ENCODE results near the gene ARID3B.
"Not testable (repeated sequence)": the region's sequence is repeated elsewhere in the genome, so short reads cannot be mapped to it uniquely, and the experiment has no call there.

Gene ARID3B

DNA sequence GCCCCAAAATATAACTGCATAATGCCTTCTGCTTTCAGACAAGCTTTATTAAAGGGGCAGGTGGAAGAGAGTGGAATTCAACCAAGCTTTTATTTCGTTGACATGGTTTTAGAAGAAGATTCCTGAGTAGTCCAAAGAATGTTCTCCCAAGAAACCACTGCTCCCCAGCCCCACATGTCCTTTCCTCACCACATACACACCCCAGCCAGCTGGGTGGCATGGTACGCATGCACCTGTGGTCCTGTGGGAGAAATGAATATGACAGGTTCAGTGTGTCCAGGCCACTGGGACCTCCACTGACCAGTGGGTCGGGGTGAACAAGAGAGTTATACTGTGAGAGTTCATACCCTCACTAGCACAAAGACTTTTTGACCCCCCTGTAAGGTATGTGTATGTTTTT is 30.2 kb downstream of the ARID3B start:
- DNase-seq (ENCODE audit: low spot score) = no peak

GRCh38 chr15:74573987-74574386 is 33.0 kb downstream of the ARID3B start:
- peak; percentile 35 for DNase-seq (ENCODE audit: low spot score)

DNA sequence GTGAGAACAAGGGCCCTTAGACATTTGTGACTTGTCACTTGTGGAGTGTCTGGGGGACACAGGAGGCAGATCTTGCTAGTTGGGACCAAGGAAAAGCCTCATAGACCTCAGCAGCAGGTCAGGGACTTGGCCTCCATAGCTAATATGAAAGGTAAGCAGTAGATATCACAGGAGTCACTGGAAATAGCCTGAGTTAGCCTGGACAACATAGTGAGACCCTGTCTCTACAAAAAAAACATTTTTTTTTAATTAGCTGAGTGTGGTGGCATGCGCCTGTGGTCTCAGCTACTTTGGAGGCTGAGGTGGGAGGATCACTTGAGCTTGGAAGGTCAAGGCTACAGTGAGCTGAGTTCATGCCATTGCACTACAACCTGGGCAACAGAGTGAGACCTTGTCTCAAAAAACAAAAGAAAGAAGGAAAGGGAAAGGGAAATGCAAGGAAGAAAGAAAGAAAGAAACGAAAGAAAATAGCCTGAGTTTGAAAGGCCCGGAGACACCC is 37.5 kb downstream of the ARID3B start:
- no peak for DNase-seq (ENCODE audit: low spot score)

DNA sequence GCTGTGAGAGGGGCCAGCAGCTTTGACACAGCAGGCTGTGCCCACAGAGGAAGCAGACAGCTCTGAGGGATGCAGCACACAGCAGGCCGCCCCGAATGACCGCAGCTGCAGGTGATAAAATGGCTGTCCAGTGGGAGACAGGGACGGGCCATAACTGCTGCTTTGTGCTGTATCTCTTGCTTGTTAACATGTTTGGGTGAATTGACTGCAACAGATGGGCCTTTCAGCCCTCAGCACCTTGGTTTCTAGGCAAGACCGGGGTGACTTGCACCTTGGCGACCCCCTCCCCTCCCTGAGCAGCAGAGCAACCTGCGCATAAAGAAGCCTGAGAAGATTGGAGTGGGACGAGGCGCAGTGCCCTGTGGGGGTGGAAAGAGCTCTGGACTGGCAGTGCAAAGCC is 38.0 kb downstream of the ARID3B start:
- no peak for DNase-seq (ENCODE audit: low spot score)

- peak; percentile 14 for DNase-seq (ENCODE audit: low spot score)
These were observed 39.7 kb downstream of the ARID3B start for GRCh38 chr15:74580538-74581350.

GRCh38 chr15:74584204-74584603 is 43.2 kb downstream of the ARID3B start:
- DNase-seq (ENCODE audit: low spot score) = no peak

DNA sequence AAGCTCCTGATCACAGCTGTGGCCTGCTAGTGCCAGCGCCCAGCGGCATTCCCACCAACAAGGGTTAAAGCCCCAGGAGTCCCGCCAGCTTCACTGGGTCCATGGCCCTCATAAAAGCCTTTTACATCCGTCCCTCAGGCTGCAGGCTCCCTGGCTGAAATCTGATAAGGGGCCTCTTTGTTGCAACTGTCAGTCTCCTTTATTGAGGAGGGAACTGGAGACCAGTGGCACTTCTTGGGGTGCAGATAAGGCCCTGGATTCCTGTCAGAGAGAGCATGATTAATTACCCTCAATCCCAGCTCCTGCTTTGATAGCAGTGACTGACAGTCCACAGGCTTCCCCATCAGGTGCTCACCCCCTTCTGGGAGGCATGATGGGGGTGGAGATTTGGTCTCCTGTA is 43.8 kb downstream of the ARID3B start:
- no peak for DNase-seq (ENCODE audit: low spot score)

DNA sequence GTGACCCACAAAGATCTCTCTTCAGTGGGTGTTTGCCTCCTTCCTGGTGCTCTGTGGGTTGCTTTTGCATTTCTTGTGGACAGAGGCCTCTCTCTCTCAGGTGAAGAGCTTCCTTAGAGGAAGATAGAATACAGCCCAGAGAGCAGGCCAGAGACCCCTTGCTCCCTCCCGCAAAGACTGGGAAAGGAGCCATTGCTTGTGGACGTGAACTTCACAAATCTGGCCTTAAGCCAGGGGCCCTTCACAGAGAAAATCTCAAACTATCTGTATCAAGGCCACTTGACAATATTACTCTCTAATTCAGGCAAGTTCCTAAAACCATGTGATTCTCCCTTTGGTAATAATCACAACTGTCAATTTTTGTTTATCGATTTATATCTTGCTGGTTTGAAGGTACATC is 44.2 kb downstream of the ARID3B start:
- DNase-seq (ENCODE audit: low spot score) = no peak

DNA sequence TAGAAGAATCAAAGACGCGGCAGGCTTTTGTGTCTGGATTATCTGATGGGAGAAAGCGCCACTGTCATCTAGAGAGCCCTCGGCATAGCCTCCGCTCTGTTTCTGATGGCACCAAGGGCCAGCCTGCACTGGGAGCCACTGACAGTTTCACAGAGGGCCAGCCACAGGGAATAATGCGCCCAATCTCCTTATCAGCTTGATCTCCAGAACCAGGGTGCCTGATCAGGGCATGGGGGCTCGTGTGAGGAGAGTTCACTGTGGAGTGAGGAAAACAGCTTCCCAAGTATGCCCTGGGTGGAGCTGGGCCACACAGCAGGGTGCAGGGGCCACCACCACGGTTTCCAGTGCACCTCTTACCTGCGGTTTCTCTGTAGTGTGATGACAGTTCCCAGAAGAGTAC is 44.8 kb downstream of the ARID3B start:
- no peak for DNase-seq (ENCODE audit: low spot score)

GRCh38 chr15:74589826-74590225 is 48.8 kb downstream of the ARID3B start:
- DNase-seq (ENCODE audit: low spot score) = no peak

- no peak for DNase-seq (ENCODE audit: low spot score)
These were observed 51.2 kb downstream of the ARID3B start for GRCh38 chr15:74592222-74592621.

- DNase-seq (ENCODE audit: low spot score) = no peak
These were observed 52.1 kb downstream of the ARID3B start for GRCh38 chr15:74593122-74593521.

DNA sequence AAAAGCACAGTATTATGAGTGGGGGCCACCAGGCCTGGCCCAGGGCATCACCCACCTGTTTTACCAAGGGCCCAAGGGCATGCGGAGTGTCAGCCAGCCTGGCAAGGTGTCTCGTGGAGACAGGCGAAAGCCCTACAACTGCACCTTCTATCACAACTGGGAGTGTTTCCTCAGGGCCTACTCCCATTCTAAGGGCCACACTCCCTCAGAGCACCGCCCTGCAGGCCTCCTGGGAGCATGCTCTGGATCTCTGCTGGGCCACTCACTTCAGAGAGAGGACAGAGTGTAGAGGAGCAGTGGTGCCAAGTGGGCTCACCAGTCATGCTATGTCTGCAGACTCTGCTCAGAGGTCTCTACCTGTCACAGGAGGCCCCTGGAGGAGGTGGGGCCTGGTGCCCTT is 53.4 kb downstream of the ARID3B start:
- no peak for DNase-seq (ENCODE audit: low spot score)

DNA sequence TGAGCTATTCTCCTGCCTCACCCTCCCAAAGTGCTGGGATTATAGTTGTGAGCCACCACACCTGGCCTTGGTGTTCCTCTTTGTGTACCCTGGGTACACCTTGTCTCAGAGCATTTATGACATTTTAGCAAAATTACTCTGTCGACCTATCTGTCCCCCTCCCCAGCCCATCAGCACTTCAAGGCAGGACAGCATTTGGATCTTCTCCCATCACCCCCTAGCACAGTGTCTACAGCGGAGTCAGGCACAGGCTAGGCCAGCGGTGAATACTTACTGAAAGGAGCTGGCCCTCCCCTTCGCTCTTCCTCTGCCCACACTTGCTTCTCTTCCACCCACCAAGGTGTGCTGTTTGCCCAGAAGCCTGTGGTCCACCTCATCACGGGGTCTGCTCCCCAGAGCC is 54.3 kb downstream of the ARID3B start:
- no peak for DNase-seq (ENCODE audit: low spot score)

- not testable (repeated sequence) for DNase-seq (ENCODE audit: low spot score)
These were observed 55.7 kb downstream of the ARID3B start for GRCh38 chr15:74596736-74597135.

DNA sequence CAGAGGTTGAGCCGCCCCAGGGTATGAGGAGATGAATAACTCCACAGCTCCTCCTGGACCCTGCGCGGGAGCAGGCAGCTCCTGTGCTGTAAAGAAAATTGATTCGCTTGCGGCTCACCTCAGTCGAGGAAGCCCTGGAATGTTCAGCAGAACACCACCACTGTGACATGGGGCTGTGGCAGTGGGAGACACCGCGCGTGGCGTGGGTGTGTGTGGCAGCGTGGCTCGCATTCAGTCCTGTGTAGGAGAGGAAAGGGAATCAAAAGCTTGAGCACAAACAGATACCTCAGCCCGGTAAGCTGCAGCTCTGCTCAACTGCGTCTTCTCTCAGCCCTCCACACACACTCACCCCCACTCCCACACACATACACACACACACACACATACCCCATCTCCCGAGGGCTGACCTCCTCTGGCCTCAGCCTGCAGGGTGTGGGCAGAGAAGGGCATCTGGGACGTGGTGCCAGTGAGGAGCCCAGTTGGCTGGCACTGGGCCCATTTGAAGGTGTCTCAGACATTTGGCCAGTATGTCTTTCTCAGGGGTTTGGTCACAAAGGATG is 56.2 kb downstream of the ARID3B start:
- not testable (repeated sequence) for DNase-seq (ENCODE audit: low spot score)

DNA sequence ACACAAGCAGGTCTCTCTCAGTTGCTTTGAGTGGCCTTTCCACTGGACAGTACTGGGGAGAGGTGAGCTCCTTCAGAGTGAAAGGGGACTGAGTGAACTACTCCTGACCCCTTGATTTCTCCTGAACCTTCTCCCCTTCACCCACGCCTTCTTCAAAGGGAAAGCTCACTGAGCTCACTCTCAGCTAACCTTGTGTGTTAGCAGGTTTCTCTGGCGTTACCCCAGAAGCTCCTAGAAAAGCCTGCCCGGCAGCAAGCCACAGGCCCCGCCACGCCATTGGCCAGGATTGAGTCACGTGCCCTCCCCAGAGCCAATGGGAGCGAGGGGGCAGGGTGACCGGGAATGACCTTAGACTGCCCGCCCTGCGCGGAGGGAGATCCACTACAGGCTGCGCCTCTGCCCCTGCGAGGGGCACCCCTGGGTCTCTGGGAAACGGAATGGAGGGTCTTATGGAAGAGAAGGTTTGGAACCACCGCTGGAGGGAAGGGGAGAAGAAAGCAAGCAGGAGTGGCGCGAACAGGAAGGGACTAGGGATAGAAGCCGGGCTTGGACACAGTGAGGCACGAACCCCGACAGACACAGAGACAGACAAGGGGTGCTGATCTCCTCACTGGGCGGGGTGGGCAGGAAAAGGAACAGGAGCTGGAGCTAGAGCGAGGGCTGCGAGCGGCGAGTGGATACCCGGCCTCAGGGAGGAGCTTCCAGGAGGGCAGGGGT is 57.3 kb downstream of the ARID3B start:
- DNase-seq (ENCODE audit: low spot score) = peak; percentile 92

DNA sequence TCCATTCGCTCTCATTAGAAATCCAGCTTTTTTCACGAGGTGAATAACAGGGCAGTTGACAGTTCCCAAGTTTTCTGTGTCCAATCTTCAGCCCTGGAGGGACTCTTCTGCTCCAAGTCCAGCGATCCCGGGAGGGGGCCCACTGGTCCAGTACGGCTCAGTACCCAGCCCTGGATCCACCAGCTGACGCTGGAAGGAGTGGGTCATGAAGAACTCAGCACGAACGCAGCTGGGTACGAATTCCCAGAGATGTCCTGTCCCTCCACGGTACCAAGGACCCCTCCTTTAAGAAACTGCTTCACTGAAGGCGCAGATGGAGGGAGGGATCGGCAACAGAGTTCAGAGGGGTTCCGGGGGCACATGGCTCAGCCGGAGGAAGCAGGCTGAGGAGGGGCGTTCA is 58.1 kb downstream of the ARID3B start:
- no peak for DNase-seq (ENCODE audit: low spot score)

DNA sequence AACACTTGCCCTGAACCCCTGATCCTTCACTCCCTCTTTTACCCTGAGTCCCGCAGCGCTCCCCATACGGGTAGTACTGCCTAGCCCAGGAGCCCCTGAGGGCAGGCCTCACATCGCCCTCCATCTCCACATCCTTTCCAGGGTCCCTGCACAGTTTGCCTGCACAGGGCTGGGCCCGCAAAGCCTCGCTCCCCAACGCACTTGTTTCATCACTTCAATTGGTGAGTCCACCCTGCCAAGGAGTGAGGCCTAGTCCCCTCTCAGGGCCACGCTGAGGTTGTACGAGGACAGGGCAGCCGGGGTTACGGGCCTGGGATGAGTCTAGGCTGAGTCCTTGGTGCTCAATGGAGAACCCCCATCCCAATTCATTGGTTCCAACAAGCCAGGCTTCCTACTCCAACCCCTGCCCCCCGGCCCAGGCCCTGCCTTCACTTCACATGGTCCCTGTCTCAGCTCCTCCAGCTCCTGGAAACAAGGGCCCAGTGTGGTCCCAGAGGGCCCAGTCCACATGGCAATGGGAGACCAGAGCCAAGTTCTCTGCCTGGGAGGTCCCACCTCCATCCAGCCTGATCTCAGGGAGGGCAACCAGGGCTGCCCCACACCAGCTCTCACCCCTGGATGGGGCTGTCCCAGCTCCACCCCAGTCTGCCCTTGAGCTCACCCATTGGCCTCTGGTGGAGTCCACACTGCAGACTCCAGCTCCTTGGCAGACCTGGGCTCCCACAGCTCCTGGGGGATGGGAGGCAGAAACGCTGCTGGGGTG is 62.2 kb downstream of the ARID3B start:
- DNase-seq (ENCODE audit: low spot score) = no peak

GRCh38 chr15:74603789-74604705 is 63.0 kb downstream of the ARID3B start:
- DNase-seq (ENCODE audit: low spot score) = no peak
